Ecto neural progenitor cell (in vitro differentiated cells): ENCODE results near the gene CTSD.
A peak's percentile ranks its signal among the peaks of the same experiment; 100 is the strongest.
"Not testable (repeated sequence)": the region's sequence is repeated elsewhere in the genome, so short reads cannot be mapped to it uniquely, and the experiment has no call there.

Experiments
- DNase-seq: peaks from one replicate; pipeline ENCODE4 v3.0.0-alpha.2; 2018; ENCODE audit warnings: low spot score

The CTSD gene

DNA sequence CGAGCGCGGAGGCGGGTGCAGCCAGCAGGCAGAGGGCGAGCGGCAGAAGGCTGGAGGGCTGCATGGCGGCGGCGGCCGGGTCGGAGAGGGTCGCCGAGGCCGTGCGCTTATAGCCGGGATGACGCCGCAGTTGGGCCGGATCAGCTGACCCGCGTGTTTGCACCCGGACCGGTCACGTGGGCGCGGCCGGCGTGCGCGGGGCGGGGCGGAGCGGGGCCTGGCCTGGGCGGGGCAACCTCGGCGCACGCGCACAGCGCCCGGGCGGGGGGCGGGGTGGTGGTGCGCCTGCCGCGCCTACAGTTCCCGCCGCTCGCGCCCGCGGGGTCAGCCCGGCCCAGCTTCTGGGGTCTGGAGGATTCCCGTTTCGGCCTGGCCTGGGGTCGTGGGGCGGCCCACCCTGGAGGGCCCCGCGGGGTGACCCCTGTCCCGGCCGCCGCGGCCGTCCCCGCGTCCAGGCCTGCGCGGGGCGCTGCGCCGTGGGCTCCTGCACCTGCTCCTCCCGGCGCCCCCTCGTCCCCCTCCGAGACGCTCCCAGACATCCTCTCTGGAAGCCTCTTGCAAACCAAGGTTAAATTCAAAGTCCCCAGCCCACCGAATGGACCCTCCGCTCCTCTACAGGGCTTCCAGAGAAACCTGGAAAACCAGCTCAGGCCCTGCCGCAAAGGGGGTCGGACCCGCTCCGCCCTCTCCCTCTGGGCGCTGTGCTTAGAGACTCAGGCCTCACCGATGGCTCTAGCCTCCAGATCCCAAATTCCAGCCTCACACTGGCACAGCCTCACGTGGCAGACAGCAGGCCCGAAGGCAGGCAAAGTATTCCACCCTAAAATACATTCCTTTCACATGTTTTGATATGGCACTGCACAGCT lies at the start of gene CTSD:
CTSD (minus strand) TSS at position 132 of the 866 bp plus-strand sequence; CDS start at position 64, 68 bp downstream.
- peak; percentile 93 for DNase-seq

DNA sequence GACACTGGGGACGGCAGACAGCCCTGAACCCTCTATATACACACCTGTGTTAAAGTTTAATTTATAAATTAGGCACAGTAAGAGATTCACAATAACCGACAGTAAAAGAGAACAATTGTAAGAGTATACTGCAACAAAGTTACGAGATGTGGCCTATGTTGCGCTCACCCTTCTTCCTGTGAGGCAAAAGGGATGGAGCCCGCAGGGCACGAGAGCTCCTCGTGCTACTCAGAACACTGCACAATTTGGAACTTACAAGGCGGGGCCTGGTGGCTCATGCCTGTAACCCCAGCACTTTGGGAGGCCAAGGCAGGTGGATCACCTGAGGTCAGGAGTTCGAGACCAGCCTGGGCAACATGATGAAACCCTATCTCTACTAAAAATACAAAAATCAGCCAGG lies 49.6 kb upstream of the CTSD start:
- DNase-seq, result not testable (repeated sequence)

GRCh38 chr11:1812801-1813200 lies 49.1 kb upstream of the CTSD start:
- DNase-seq, result no peak

- no peak for DNase-seq
These were observed 48.5 kb upstream of the CTSD start for GRCh38 chr11:1812274-1812673.

GRCh38 chr11:1810761-1811160 lies 47.0 kb upstream of the CTSD start:
- DNase-seq, result no peak

- DNase-seq, result no peak
These were observed 43.7 kb upstream of the CTSD start for GRCh38 chr11:1807264-1807995.

DNA sequence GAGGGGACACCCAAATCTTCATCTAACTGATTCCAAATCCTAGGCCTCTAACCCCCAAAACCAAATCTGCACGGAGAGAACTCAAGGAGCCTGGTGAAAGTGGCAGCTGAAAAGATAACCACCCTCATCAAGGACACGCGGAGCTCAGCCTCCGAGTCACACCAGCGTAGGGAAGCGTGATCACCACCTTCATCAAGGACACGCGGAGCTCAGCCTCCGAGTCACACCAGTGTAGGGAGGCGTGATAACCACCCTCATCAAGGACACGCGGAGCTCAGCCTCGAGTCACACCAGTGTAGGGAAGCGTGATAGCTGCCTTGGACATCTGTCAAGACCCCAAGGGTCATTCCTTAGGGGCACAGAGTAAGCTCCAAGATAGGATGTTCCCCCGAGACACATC lies 41.8 kb upstream of the CTSD start:
- DNase-seq, result no peak

GRCh38 chr11:1803835-1804519 lies 40.2 kb upstream of the CTSD start:
- not testable (repeated sequence) for DNase-seq

DNA sequence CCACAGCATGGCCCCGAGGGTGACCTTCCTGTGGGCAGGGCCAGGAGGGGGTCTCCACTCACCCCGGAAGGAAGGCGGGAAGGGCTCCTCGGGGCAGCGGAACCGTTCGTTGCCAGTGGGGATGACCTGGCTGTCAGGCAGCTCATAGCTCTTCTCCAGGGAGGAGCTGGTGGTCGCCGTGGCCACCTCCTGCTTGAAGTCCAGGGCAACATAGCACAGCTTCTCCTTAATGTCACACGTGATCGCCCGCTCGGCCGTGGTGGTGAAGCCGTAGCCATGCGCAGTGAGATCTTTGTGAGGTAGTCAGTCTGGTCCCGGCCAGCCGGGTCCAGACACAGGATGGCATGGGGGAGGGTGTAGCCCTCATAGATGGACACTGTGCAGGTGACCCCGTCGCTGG lies 39.5 kb upstream of the CTSD start:
- DNase-seq, result no peak

- no peak for DNase-seq
These were observed 33.8 kb upstream of the CTSD start for GRCh38 chr11:1797391-1798125.

- no peak for DNase-seq
These were observed 32.8 kb upstream of the CTSD start for GRCh38 chr11:1796413-1797011.

GRCh38 chr11:1793081-1793480 lies 29.4 kb upstream of the CTSD start:
- no peak for DNase-seq

- no peak for DNase-seq
These were observed 28.7 kb upstream of the CTSD start for GRCh38 chr11:1792461-1792860.

DNA sequence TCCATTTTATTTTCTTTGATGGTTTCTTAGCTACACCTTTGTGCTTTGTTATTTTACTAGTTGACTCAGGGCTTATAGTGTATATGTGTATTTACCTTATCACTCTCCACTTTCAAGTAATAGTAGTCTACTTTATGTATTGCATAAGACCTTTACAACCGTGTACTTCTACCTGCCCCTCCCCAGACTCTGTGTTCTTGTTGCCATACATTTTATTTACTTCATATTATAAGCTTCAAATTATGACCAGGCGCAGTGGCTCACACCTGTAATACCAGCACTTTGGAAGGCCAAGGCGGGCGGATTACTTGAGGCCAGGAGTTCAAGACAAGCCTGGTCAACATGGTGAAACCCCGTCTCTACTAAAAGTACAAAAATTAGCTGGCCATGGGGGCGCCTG lies 28.2 kb upstream of the CTSD start:
- DNase-seq, result no peak

DNA sequence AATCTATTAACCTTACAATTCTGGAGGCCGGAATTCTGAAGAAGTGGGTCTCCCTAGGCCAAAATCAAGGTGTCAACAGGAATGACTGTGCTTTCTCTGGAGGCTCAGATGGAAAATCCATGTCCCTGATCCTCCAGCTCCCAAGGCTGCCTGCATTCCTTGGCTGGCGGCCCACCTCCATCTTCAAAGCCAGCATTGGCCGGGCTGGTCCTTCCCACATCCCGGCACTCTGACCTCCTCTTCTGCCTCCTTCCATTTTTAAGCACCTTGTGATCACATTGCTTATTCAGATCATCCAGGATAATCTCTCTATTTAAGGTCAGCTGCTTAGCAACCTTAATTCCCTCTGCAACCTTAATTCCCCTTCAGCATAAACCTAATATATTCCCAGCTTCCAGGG lies 22.7 kb upstream of the CTSD start:
- DNase-seq, result no peak

GRCh38 chr11:1785749-1786413 lies 22.2 kb upstream of the CTSD start:
- DNase-seq, result no peak

DNA sequence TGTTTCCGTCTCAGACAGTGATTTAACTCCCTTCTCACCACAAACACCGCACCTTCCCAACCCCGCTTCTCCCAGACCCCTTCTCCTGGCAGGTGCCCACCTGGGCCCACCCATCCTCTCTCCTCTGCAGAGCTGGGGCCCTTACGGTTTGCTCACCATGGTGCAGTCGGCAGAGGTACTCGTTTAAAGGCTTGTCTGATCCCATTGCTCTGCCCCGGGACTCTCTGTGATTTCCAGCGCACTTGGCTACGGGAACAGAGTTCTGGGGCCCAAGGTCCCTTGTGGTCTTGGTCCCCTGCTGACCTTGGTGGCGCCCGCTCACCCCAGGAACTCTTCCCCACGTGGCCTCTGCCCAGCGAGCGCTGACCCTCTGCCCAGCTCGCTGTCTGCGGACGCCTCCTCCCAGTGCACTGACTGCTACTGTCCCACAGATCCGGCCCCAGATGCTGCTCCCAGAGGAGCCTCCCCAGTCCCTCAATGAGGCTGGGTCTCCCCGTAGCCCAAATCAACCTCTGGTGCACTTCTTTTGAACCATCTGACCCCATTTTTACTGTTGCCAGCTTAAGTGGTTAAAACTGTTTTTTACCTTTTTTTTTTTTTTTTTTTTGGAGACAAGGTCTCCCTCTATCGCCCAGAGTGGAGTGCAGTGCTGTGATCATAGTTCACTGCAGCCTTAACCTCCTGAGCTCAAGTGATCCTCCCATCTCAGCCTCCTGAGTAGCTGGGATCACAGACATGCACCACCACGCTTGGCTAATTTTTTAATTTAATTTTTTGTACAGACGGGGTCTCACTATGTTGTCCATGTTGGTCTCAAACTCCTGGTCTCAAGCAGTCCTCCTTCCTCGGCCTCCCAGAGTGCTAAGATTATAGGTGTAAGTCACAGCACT lies 21.3 kb upstream of the CTSD start:
- no peak for DNase-seq

DNA sequence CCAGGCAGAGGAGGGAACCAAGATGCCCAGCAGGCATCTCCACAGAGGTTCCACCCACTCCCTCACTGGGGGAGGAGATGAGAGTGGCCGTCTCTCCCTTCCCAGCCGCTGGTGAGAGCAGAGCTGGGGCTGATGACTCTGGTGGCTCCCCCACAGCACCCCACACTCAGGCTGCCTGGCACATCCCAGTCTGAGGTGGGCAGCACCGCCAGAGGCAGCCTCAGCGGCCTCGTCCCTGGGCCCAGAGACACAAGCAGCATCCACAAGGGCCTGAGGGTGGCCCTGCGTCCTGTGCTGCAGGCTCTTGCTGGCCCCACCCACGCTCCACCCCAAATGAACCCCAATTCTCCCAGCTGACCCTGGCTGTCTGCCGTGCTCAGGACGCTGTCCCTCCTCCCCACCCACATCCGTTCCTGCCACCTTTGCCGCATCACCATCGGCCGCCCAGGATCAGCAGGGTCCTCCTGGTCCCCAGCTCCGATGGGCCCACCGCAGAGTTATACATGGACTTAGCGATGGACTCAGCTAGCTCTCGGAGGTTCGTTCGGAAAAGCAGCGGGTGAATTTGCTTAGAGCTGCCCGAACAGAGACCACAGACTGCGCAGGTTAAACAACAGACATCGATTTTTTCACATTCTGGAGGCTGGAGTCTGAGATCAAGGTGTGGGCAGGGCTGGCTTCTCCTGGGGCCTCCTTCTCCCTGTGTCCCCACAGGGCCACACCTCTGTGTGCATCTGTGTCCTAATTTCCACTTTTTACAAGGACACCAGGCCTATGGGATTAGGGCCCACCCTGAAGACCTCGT lies 20.2 kb upstream of the CTSD start:
- no peak for DNase-seq
